GM19328 (cell line): ENCODE data around the gene SLC27A2.

Experiments used
- ATAC-seq: cut with Tn5 transposase; IDR thresholded peaks from one replicate; pipeline ENCODE4 v1.9.1; 2021; ENCODE audit warnings: mild to moderate bottlenecking, moderate library complexity; ENCODE audit not compliant: unreplicated experiment

SLC27A2 gene

GRCh38 chr15:50190166-50190570, 8.2 kb downstream of the SLC27A2 start:
- ATAC-seq, result no peak

- no peak for ATAC-seq
These were observed 8.7 kb downstream of the SLC27A2 start for GRCh38 chr15:50190723-50191122.

- ATAC-seq, result no peak
These were observed 10.2 kb downstream of the SLC27A2 start for GRCh38 chr15:50192164-50192563.

GRCh38 chr15:50192926-50193620, 11.1 kb downstream of the SLC27A2 start:
- ATAC-seq, result no peak

GRCh38 chr15:50202003-50202402, 20.0 kb downstream of the SLC27A2 start:
- ATAC-seq, result no peak

GRCh38 chr15:50206020-50206419, 24.0 kb downstream of the SLC27A2 start:
- ATAC-seq, result no peak

- ATAC-seq, result no peak
These were observed 27.8 kb downstream of the SLC27A2 start for GRCh38 chr15:50209809-50210208.

GRCh38 chr15:50210462-50211157, 28.6 kb downstream of the SLC27A2 start:
- ATAC-seq, result no peak

- ATAC-seq, result no peak
These were observed 36.3 kb downstream of the SLC27A2 start for GRCh38 chr15:50218291-50218690.

- no peak for ATAC-seq
These were observed 36.7 kb downstream of the SLC27A2 start for GRCh38 chr15:50218691-50219090.

- ATAC-seq, result no peak
These were observed 37.8 kb downstream of the SLC27A2 start for GRCh38 chr15:50219820-50220219.

- no peak for ATAC-seq
These were observed 40.2 kb downstream of the SLC27A2 start for GRCh38 chr15:50222181-50222580.

- no peak for ATAC-seq
These were observed 42.6 kb downstream of the SLC27A2 start for GRCh38 chr15:50224606-50225005.

GRCh38 chr15:50225057-50225456, 43.1 kb downstream of the SLC27A2 start:
- ATAC-seq, result no peak

GRCh38 chr15:50225938-50226337, 43.9 kb downstream of the SLC27A2 start:
- no peak for ATAC-seq

GRCh38 chr15:50227076-50227475, 45.1 kb downstream of the SLC27A2 start:
- ATAC-seq, result no peak

GRCh38 chr15:50228866-50229265, 46.9 kb downstream of the SLC27A2 start:
- ATAC-seq, result no peak

GRCh38 chr15:50229336-50229735, 47.3 kb downstream of the SLC27A2 start:
- ATAC-seq, result no peak

- no peak for ATAC-seq
These were observed 49.8 kb downstream of the SLC27A2 start for GRCh38 chr15:50231761-50232160.

GRCh38 chr15:50232791-50233190, 50.8 kb downstream of the SLC27A2 start:
- no peak for ATAC-seq

GRCh38 chr15:50233192-50233736, 51.3 kb downstream of the SLC27A2 start:
- ATAC-seq, result no peak

- no peak for ATAC-seq
These were observed 52.8 kb downstream of the SLC27A2 start for GRCh38 chr15:50234764-50235163.
